Measurements from ENCODE around the gene ADGRG1.

DNA sequence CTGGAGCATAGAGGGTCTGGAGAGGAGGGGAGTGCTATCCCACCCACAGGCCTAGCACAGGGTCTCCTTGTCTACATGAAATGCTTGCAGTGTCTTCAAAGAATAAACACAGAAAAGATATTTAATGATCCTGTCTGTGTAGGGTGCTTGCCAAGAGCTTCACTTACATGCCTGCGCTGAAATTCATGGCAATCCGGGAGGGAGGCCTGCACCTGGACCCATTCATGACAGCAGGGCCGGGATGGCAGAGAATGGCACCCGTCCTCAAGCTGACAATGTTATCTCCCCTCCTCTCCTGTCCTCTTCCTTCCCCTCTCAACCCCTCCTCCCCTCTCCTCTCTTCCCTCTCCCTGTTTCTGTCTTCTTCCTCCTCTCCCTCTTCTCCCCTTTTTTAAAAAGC is 41.8 kb downstream of the ADGRG1 start:
- no peak for TF ChIP-seq POLR2A (IDR thresholded peaks at IDR 0.05; ENCODE audit: low read depth, low read length)
- no peak for TF ChIP-seq TAF1 (IDR thresholded peaks at IDR 0.05; ENCODE audit: borderline replicate concordance, low read depth, low read length)
- TF ChIP-seq POLR2AphosphoS5 (IDR thresholded peaks at IDR 0.05; ENCODE audit: low read depth, low read length): no peak

Data from GM12892 (cell line).